Heart left ventricle (tissue), 16 donors: ENCODE results near the gene BPTF. TPM values are rescaled to one million over a fixed set of nuclear protein-coding genes. Genes with fewer than 3 reads are reported as not detected.
"Not testable (repeated sequence)": the region's sequence is repeated elsewhere in the genome, so short reads cannot be mapped to it uniquely, and the experiment has no call there.

Experiments
- ATAC-seq, 4 donors: fragments of 200-7000 bp; cut with Tn5 transposase; one replicate each; pipeline ENCODE4 v1.9.1; 2020 to 2022; ENCODE audit warnings: moderate library complexity in 4 of 4, mild to moderate bottlenecking in 3 of 4, moderate number of reproducible peaks in 1 of 4
- DNase-seq, 5 donors: peaks; one replicate each; pipeline ENCODE4 v3.0.0-alpha.2; 2020
- H3K27ac ChIP-seq, 12 donors: fragments of 200-600 bp; sonication (generic) in 4 of 12; one replicate each; pipeline versions ENCODE4 v1.5.0 to v1.8.0; 2016 to 2022; ENCODE audit warnings: mild to moderate bottlenecking in 2 of 12
- H3K27me3 ChIP-seq, 9 donors: fragments of 200-600 bp; sonication (generic) in 2 of 9; one replicate each; pipeline versions ENCODE4 v1.5.1 to v1.8.0; 2016 to 2022; ENCODE audit warnings: mild to moderate bottlenecking in 3 of 9
- H3K36me3 ChIP-seq, 9 donors: fragments of 200-600 bp; sonication (generic) in 2 of 9; one replicate each; pipeline versions ENCODE4 v1.5.0 to v1.8.0; 2018 to 2022; ENCODE audit warnings: mild to moderate bottlenecking in 2 of 9
- H3K4me1 ChIP-seq, 12 donors: fragments of 200-600 bp; sonication (generic) in 4 of 12; one replicate each; pipeline versions ENCODE4 v1.5.0 to v1.8.0; 2016 to 2022; ENCODE audit warnings: mild to moderate bottlenecking in 3 of 12
- H3K4me3 ChIP-seq, 12 donors: fragments of 200-600 bp; sonication (generic) in 4 of 12; one replicate each; pipeline versions ENCODE4 v1.5.0 to v1.8.0; 2017 to 2022; ENCODE audit warnings: mild to moderate bottlenecking in 9 of 12, moderate library complexity in 4 of 12
- H3K9me3 ChIP-seq, 12 donors: fragments of 200-600 bp; sonication (generic) in 4 of 12; one replicate each; pipeline versions ENCODE4 v1.5.0 to v1.8.0; 2016 to 2022; ENCODE audit warnings: mild to moderate bottlenecking in 1 of 12
- POLR2A ChIP-seq, 2 donors: fragments of 450-650 bp; IDR thresholded peaks; one replicate each; pipeline ENCODE4 v1.6.1; 2017; ENCODE audit warnings: antibody characterized with exemption in 2 of 2, mild to moderate bottlenecking in 2 of 2, moderate library complexity in 2 of 2
- WGBS, 4 donors: extraction: QIAGEN DNeasy Blood & Tissue Kit in 2 of 4; methylation state at CpG; one replicate each; pipeline versions ENCODE4 v1.1.5 to v1.1.7; 2013 to 2018; 5-methylcytosine and 5-hydroxymethylcytosine counted together
- intact Hi-C, 10 donors: fragments of 100-400 bp; cut with DNase I; formaldehyde crosslinking; loops; one replicate each; pipeline versions ENCODE4 v1.11.1 to v1.14.2; 2022
- polyA plus RNA-seq, 2 donors: library from polyadenylated mRNA; stranded (reverse); fragments of 200-250 nt; gene quantifications; one replicate each; pipeline ENCODE4 v1.2.3, GENCODE V29; 2013
- total RNA-seq, 9 donors: library from RNA; depleted of rRNA in 2 of 9; stranded (reverse); fragments of >200 nt in 2 of 9; fragmentation: NEBNext Ultra II Directional in 3 of 9; extraction: Animal tissue kit (Norgen Biotek cat#: 25700) in 3 of 9; gene quantifications; one replicate each; pipeline versions ENCODE4 v1.1.0 to v1.2.4, GENCODE V29; 2016 to 2023
- TF ChIP-seq, protein P1 (sequence below), 12 donors: fragments of 200-600 bp; sonication (generic) in 4 of 12; IDR thresholded peaks; one replicate each; pipeline versions ENCODE4 v1.5.0 to v1.8.0; 2018 to 2022; ENCODE audit warnings: antibody characterized with exemption in 12 of 12, mild to moderate bottlenecking in 5 of 12
- donor health status: ischemic (EF 13 %, LVEDD 7.1; RV severe dilation, severe dysfunction).
- donor health status: healthy with polysubstance abuse.
- donor health status: DM: no; HTN: yes; CAD: no.
- donor health status: DM: no; HTN: no; CAD: no.
- donor health status: ischemic (EF 25% LVEDD 6.9; RV normal size, moderate dysfunction).
- donor health status: ischemic (EF 25% LVEDD 5.7; RV mildly dilated, moderate dysfunction).
- donor health status: healthy.
- donor health status: DM: yes; HTN: yes; CAD: no.
- donor health status: ischemic (EF 35%, LVEDD 5.7; RV mildly dilated, moderate dysfunction).
- donor health status: nonischemic (EF 11% LVEDD 7.7; RV severe dilation, severe dysfunction).
- donor health status: DM: yes; HTN: yes; CAD: no.
- donor health status: PGD.
- donor health status: ischemic (EF 29% LVEDD 5.4; RV normal size, mild dysfunction).
- donor health status: nonischemic (EF 23%, LVEDD 6.1; RV moderate dilation, normal function).

Gene BPTF
- total and polyA plus RNA-seq, 11 donors, result 16.7 to 96.9 (median 65.5) TPM

DNA sequence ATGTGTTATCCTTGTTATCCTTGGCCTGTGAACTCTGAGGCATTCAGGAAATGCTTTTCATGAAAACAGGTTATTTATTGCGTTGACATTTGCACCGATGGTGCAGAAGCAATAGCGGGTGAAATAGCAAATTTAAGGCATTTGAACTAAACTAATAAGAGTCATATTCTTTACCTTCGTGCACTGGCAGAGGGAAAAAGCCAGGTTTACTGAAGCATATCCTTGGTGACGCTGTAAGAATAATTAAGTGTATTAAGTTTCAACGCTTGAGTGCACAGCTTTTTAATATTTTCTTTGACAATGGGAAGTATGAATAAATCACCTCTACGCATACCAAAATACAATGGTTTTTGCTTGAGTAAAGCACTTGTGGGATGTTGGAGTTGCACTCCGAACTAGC is 196.7 kb downstream of the BPTF start:
- Histone ChIP-seq H3K4me3 (no peak overlapping the region), H3K9me3 (no peaks in the 10 kb centered on the region), H3K36me3 (no peaks in the 10 kb centered on the region), H3K4me1 (peaks cover 0 to 7% (median 5%) of the 10 kb centered on the region in 12 donors), H3K27me3 (no peaks in the 10 kb centered on the region), H3K27ac (no peak overlapping the region)
- DNase-seq, result no peak
- TF ChIP-seq, protein P1, sequence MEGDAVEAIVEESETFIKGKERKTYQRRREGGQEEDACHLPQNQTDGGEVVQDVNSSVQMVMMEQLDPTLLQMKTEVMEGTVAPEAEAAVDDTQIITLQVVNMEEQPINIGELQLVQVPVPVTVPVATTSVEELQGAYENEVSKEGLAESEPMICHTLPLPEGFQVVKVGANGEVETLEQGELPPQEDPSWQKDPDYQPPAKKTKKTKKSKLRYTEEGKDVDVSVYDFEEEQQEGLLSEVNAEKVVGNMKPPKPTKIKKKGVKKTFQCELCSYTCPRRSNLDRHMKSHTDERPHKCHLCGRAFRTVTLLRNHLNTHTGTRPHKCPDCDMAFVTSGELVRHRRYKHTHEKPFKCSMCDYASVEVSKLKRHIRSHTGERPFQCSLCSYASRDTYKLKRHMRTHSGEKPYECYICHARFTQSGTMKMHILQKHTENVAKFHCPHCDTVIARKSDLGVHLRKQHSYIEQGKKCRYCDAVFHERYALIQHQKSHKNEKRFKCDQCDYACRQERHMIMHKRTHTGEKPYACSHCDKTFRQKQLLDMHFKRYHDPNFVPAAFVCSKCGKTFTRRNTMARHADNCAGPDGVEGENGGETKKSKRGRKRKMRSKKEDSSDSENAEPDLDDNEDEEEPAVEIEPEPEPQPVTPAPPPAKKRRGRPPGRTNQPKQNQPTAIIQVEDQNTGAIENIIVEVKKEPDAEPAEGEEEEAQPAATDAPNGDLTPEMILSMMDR (IDR thresholded peaks at IDR 0.05), result no peak
- TF ChIP-seq POLR2A (IDR thresholded peaks at IDR 0.05), result no peak
- intact Hi-C loops, result loop anchor here in 1 of 10 donors (2.0 kb wide), 1 partner anchor 29 kb away; no protein-coding TSS in a partner anchor
- WGBS, 4 donors, result 93 to 96% (median 94%) methylated on average over 8 of the region's 8 CpGs
- no peak for ATAC-seq

DNA sequence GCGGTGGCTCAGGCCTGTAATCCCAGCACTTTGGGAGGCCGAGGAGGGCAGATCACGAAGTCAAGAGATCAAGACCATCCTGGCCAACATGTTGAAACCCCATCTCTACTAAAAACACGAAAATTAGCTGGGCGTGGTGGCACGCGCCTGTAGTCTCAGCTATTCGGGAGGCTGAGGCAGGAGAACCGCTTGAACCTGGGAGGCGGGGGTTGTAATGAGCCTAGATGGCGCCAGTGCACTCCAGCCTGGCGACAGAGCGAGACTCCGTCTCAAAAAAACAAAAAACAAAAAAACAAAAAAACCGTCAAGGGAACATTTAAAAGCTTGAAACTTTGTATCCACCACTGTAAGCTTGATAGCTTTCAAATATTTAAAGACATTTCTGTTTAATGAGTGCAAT is 197.2 kb downstream of the BPTF start:
- intact Hi-C loops, H3K27me3 ChIP-seq, H3K9me3 ChIP-seq, H3K4me3 ChIP-seq, H3K27ac ChIP-seq, H3K4me1 ChIP-seq, H3K36me3 ChIP-seq, ATAC-seq, DNase-seq: not testable (repeated sequence)
- 94 to 95% (median 95%) methylated on average over 15 of the region's 15 CpGs for WGBS, 4 donors

DNA sequence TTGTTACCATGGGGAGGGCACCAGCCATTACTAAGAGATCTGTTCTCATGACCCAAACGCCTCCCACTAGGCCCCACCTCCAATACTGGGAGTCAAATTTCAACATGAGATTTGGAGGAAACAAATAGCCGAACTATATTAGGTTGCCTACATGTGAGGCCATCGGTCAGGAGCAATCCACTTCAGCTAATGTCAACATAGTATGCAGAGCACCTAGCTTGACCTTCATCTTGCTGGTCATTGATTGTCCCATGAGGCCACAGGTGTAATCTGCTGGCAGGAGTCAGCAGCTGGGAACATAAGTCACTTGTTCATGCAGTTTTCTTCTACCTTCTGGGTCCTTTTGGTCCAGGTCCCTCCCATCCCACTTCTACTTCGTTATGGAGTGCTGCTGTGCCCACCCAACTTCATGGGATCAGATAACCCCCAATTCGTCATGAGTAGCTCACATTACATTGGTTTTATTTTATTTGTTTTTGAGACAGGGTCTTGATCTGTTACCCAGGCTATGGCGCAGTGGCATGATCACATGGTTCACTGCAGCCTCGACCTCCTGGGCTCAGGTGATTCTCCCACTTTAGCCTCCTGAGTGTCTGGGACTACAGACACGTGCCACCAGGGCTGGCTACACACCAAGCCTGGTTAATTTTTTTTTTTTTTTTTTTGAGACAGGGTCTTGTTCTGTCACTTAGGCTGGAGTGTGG is 204.4 kb downstream of the BPTF start:
- no peak overlapping the region for H3K27ac ChIP-seq
- ATAC-seq (no peak), DNase-seq (no peak)
- no peaks in the 10 kb centered on the region for H3K27me3 ChIP-seq
- intact Hi-C loops, result loop anchor here in 3 of 10 donors (5.0 to 10.0 kb wide), 3 partner anchors 65 to 75 kb away; no protein-coding TSS in a partner anchor
- peaks cover 0 to 8% (median 2%) of the 10 kb centered on the region in 12 donors for H3K4me1 ChIP-seq
- WGBS, 4 donors, result 68 to 72% (median 71%) methylated on average over 8 of the region's 8 CpGs
- TF ChIP-seq, protein P1 (IDR thresholded peaks at IDR 0.05), result no peak
- no peak for TF ChIP-seq POLR2A (IDR thresholded peaks at IDR 0.05)
- H3K9me3 ChIP-seq, result no peaks in the 10 kb centered on the region
- no peak overlapping the region for H3K4me3 ChIP-seq
- H3K36me3 ChIP-seq, result no peaks in the 10 kb centered on the region

Other genes starting within 250 kb of the BPTF start
- 10 to 100 TPM; 18.1 to 29.6 (median 22.5) TPM for gene NOL11, start 107.6 kb upstream of the BPTF start, total RNA-seq
- gene NOL11, start 107.6 kb upstream of the BPTF start, polyA plus RNA-seq, result 10 to 100 TPM; 25.5 to 34.0 TPM
- 10 to 100 TPM in 1 of 9 donors, 1 to 10 TPM in 8; 4.1 to 11.8 (median 5.3) TPM for gene C17orf58, start 171.0 kb downstream of the BPTF start, total RNA-seq
- 1 to 10 TPM; 6.8 to 7.2 TPM for gene C17orf58, start 171.0 kb downstream of the BPTF start, polyA plus RNA-seq
- 10 to 100 TPM; 12.6 to 50.7 (median 20.4) TPM for gene KPNA2, start 210.2 kb downstream of the BPTF start, total RNA-seq
- 10 to 100 TPM; 10.6 to 37.9 TPM for gene KPNA2, start 210.2 kb downstream of the BPTF start, polyA plus RNA-seq